HG03103 (cell line): ENCODE data around the gene ARHGEF6.

Experiments used
- ATAC-seq: cut with Tn5 transposase; IDR thresholded peaks from one replicate; pipeline ENCODE4 v1.9.1; 2021; ENCODE audit warnings: low read depth; ENCODE audit not compliant: unreplicated experiment

The ARHGEF6 gene

DNA sequence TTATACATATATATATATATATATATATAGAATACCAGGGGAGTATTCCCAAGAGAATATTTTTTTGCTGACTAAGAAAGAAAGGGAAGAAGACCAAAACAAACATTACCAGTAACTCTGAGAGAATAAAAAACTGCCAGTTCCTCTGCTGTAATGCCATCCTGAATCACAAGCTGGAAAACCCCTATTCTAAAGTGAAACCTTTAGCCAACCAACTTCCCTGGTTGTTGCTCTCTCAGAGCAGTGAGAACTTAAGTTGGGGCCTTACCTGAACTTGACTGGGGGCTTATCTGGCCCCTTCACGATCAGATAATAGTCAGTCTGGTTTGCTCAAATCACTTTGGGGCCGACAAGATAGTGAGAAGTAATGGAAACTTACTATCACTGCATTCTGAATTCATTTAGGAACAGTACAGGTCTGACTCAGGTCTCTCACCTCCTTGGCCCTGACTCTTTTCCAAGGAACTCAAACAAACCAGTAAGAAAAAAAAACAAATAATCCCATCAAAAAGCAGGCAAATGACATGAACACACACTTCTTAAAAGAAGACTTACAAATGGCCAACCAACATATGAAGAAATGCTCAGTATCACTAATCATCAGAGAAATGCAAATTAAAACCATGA is 70.3 kb downstream of the ARHGEF6 start:
- peak; percentile 34 for ATAC-seq

- ATAC-seq, result no peak
Measured at GRCh38 chrX:136708348-136708747, 72.4 kb downstream of the ARHGEF6 start.

- ATAC-seq, result no peak
Measured at GRCh38 chrX:136697156-136697555, 83.6 kb downstream of the ARHGEF6 start.

DNA sequence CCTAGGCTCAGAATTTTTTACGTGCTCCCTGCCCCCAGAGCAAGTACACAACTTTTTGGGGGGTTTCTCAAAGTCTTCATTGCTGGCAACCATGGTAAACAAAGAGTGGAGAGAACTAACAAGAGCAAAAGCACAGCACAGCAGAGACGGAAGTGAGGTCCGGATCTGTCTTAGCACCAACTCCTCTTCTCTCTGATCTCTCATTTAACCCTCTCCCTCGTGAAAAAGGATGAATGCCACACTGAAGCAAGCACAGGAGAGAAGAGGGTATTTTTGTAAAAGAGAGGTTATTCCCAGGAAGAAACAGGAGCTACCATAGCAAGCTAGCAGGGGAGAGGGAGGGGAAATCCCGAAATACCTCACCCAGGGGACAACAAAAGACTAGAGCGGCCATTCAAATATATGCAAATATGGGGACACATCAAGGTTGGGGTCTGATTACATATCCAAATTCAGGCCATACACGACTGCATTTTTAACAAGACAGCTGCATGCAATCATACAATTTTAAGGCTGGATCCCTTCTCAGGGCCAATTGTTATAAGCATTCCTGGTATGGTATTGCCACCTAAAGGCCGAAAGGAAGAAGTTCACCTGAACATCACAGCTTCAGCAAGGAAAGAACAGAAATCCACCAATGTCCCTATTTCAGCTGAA is 86.2 kb downstream of the ARHGEF6 start:
- peak; percentile 74 for ATAC-seq

DNA sequence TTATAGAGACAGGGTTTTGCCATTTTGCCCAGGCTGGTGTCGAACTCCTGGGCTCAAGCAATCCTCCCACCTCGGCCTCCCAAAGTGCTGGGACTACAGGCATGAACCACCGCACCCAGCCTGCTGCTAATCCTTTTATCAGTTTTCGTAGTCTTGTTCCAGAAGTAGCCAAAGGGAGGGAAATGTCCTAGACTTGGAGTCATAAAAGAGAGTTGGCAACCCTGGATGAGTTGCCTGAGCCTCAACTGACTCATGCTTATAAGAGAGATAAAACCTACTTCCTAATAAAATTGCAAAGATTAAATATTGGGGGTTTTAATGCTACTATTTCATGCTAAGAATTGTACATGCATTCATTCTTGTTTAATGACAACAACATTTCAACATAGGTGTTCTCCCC is 88.5 kb downstream of the ARHGEF6 start:
- ATAC-seq, result no peak

- no peak for ATAC-seq
Measured at GRCh38 chrX:136691028-136691809, 89.5 kb downstream of the ARHGEF6 start.

DNA sequence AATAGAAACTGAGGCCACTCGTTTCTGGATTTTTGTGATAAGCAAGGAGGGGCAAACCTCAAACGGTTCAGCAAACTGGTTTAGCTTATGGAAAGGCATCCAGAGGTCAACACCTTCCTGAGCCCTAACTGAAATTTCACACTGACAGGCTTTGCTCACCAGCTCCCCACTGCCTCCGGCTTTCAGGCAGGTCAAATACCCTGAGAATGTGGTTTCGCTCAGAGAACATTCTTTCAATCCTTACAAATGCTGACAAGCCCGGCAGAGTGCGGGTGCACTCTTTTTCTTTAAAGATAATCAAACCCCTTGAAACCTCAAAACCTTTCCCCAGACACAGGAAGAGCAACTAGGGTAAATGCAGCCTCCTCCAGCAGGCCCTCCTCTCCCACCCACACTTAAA is 91.3 kb downstream of the ARHGEF6 start:
- ATAC-seq, result no peak

GRCh38 chrX:136687457-136687856 is 93.3 kb downstream of the ARHGEF6 start:
- ATAC-seq, result no peak

DNA sequence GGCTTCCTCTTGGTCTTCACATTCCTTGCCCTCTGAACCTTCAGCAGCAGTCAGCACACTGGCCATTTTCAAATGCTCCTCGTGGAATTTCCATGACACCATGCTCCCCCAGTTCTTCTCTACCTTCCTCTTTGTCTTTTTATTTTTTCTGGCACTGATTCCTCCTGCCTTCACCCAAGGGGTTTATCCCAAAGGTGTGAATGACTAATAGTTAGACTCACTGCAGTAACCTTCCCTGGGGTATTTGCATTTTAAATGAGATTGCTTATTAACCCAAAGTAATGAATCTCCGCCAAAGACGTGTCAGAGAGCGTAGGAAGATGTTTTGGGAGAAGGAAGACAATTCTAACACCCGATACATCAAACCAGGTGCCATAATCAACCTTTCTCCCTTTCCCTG is 96.6 kb downstream of the ARHGEF6 start:
- no peak for ATAC-seq

GRCh38 chrX:136679531-136679930 is 101.2 kb downstream of the ARHGEF6 start:
- ATAC-seq, result no peak

- ATAC-seq, result no peak
Measured at GRCh38 chrX:136674270-136674985, 106.3 kb downstream of the ARHGEF6 start.

- no peak for ATAC-seq
Measured at GRCh38 chrX:136671006-136671610, 109.6 kb downstream of the ARHGEF6 start.

DNA sequence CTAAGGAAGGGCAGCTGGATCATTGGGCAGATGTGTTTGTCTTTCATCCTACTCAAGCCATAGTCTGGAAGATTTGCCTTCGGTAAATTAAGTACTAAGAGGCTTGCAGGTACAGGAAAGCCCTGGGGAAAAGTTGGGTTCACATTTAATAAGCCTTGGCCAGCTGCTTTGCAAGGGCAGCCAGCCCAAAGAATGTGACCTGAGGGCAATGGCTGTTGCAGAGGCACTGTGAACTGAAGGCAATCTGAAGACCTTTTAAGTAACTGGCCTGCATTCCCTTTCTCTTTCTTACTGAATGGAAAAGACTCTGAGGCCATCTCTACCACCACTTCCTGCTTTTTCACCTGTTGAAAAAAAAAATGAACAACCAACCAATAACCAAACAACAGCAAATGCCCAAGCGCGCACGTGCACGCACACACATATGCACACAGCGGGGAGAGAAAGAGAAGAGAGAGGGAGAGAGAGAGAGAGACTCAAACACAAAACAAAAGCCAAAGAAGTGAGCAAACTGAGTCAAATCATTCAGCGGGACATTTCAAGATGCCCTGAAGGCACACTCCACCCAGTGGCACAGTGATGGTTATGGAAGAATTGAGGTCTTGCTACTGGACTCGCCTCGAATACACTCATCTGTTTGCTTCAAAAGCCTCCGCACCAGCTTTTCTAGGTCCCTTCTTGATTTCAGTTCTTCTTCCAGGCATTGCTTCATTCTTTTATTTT is 113.1 kb downstream of the ARHGEF6 start:
- ATAC-seq, result no peak

GRCh38 chrX:136666088-136666487 is 114.6 kb downstream of the ARHGEF6 start:
- peak; percentile 43 for ATAC-seq

GRCh38 chrX:136665258-136665900 is 115.4 kb downstream of the ARHGEF6 start:
- ATAC-seq, result peak; percentile 64

- no peak for ATAC-seq
Measured at GRCh38 chrX:136662976-136663375, 117.8 kb downstream of the ARHGEF6 start.

- no peak for ATAC-seq
Measured at GRCh38 chrX:136662104-136662503, 118.6 kb downstream of the ARHGEF6 start.

DNA sequence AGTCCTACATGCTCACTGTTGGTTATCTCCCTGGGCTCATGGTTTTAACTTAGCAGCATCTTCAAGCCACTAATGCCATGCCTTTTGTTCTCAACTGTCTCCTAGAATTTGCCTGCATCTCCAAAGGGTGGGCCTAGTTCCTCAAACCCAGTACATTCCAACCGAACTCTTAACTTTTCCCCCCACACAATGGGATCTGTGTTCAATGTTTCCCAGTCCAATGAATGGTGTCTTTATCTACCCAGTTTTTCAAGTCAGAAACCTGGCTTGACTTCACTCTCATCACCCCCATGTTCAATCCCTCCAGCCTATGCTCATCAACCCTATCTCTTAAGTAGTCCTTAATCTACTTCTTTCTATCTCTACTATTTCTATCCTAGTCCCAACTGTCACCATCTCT is 119.8 kb downstream of the ARHGEF6 start:
- ATAC-seq, result no peak

GRCh38 chrX:136659174-136659573 is 121.6 kb downstream of the ARHGEF6 start:
- no peak for ATAC-seq

- ATAC-seq, result no peak
Measured at GRCh38 chrX:136658151-136658550, 122.6 kb downstream of the ARHGEF6 start.
